Stimulated activated CD4-positive, alpha-beta T cell treated with anti-CD3 and anti-CD28 coated beads, Interleukin-4, amount 100 ng/mL, for 4 hours (primary cell): ENCODE data around the gene SORL1-AS1.

Experiments used
- DNase-seq, 2 experiments: peaks; one replicate each; pipeline ENCODE4 v3.0.0-alpha.2; 2020

Gene SORL1-AS1

DNA sequence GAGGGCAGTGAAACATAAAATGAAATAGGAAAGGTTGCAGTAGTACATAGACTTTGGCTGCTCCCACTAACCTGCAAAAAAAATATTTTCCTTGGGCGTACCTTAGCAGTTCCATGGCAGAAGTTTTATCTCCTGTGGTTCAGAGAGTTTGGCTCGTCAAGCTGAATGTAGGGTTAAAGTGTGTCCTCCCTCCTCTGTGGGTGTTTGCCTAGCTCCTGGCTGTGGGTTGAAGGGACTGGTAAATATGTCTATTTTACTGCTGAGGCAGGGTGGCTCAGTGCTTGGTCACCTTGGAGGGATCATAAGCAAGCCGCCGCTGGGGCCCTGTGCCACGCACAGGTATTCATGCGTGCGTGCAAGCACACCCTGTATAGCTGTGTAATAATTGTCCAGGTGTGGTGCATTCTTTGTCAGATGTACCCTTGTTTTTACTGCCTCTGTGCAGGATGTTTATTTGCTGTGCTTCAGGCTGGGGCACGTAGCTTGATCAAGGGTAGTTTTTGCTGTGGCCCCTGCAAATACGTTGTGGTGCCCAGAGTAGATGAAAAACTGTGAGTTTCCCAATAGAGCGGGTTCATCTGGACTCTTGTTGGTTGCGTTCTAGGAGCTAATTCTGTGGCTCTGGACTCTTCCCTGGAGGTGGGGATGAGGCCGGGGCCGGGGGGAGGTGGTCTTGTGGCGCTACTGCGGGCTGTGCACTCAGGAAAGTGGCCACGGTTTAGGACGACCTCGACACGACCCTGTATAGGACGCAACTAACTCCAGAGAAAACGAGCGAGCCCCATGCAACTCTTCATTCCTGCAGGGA is 1.4 kb downstream of the SORL1-AS1 start:
- no peak for DNase-seq

GRCh38 chr11:121450401-121450800 is 2.4 kb downstream of the SORL1-AS1 start:
- DNase-seq = no peak

GRCh38 chr11:121449626-121450025 is 3.1 kb downstream of the SORL1-AS1 start:
- no peak for DNase-seq

- DNase-seq = no peak
Measured at GRCh38 chr11:121449123-121449522, 3.6 kb downstream of the SORL1-AS1 start.

GRCh38 chr11:121448431-121448941 is 4.3 kb downstream of the SORL1-AS1 start:
- no peak for DNase-seq

DNA sequence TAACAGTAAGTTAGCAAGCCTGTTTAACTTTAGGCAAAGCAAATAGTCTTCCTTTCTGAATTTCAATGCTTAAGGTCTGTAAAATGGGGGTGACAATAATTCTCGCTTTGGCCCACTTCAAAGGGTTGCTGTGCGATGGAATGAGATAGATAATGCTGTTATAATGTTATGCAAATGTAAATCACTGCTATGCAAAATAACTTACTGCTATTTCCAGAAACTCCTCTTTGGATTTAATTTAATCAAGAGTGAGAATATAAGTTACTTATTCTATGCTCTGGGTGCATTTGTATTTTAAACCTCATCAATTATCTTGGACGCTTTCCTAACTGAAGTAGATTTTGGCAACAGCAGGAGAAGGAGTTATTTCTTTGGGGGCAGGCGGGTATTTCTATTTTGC is 4.8 kb downstream of the SORL1-AS1 start:
- no peak for DNase-seq

- no peak for DNase-seq
Measured at GRCh38 chr11:121446752-121447156, 6.0 kb downstream of the SORL1-AS1 start.

DNA sequence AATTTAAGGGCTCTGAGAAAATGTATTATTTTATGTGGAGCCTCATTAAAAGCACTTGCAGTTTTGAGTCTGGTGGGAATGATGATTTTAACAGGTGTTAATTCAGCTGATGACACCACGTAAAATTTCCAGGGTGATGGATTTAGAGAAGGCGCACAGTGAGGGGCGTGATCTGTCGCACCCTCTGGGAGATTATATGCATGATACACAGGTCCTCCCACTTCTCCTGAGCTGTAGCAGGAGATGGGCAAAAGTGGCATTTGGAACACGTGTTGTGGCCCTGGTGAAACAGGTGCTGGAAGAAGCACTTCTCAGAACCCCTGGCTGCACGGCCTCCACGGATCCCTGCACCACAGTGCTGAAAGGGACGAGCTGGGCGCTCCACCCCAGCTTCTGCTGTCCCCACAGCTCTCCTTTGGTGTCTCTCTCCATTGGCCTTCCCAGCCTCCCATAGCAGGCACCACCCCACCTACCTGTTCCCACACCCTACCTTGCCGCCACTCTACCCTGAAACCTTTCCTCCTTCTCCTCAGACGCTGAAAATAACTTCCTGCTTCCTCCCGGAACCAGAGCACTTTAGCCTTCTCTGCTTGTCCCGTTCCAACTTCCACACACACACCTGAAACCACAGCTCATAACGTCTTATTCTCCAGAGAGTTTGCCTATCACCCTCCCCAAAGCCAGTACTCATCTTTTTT is 7.5 kb downstream of the SORL1-AS1 start:
- DNase-seq = no peak

GRCh38 chr11:121444526-121444925 is 8.2 kb downstream of the SORL1-AS1 start:
- DNase-seq = no peak

DNA sequence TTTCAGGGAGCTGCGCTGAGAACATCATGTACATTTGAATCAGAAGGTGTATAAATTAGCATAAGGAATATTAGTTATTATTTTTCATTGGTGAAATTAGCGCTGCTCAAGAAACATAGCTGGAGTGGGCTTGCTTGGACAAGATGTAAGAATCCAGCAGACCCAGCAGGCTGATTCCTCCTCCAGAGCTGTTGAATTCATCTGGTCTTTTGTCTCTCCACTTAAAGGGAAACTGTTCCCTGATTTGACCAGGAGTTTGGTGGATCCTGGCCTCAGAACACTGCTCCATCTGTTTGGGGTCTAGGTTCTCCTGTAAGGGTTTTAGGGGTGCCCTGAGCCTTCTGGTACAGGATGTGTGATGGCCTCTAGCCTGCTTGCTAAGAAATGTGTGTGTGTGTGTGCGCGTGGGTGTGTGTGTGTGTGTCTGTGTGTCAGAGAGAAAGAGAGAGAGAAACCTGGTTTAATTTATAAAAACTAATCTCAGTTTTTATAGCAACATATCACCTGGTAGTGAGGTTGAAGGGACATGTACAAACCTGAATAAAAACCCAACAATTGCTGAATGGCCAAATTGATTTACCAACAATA is 9.0 kb downstream of the SORL1-AS1 start:
- DNase-seq = peak in 1 of 2 experiments; percentile 36

- no peak for DNase-seq
Measured at GRCh38 chr11:121441521-121441920, 11.2 kb downstream of the SORL1-AS1 start.

DNA sequence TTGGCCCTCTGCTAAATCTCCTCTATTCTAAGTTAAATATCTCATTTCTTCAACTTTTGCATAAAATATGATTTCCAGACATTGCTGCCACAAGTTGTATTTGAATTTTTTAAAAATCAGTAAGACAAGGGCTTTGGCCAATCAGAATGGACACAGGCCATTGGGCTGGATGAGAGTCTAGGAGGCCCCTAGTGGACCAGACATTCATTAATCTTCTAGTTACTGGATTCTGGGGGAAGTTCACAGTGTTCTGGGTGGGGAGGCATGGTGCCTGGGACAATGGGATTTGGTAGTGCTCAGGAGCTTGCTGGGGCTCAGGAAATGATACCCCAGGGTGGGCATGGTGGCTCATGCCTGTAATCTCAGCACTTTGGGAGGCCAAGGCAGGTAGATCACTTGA is 13.0 kb downstream of the SORL1-AS1 start:
- DNase-seq = no peak

DNA sequence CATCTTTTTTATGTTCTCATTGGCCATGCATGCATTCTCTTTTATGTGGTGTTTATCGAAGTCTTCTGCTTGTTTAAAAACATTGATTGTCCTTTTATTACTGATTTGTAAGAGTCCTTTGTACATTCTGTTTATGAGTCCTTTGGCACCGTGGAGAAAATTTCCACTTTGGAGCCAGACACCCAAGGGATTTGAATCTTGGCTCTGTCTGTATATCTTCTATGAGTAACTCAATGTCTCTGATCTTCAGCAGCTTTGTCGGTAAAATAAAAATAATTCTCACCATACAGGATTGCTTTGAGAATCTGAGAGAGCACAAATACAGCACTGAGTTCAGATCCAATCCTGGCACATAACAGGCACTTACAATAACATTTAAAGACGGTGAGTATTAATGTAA is 13.4 kb downstream of the SORL1-AS1 start:
- no peak for DNase-seq

GRCh38 chr11:121437686-121438078 is 15.1 kb downstream of the SORL1-AS1 start:
- DNase-seq = no peak

GRCh38 chr11:121437018-121437685 is 15.6 kb downstream of the SORL1-AS1 start:
- DNase-seq = no peak

- no peak for DNase-seq
Measured at GRCh38 chr11:121435551-121436511, 16.9 kb downstream of the SORL1-AS1 start.

GRCh38 chr11:121435132-121435531 is 17.6 kb downstream of the SORL1-AS1 start:
- no peak for DNase-seq

DNA sequence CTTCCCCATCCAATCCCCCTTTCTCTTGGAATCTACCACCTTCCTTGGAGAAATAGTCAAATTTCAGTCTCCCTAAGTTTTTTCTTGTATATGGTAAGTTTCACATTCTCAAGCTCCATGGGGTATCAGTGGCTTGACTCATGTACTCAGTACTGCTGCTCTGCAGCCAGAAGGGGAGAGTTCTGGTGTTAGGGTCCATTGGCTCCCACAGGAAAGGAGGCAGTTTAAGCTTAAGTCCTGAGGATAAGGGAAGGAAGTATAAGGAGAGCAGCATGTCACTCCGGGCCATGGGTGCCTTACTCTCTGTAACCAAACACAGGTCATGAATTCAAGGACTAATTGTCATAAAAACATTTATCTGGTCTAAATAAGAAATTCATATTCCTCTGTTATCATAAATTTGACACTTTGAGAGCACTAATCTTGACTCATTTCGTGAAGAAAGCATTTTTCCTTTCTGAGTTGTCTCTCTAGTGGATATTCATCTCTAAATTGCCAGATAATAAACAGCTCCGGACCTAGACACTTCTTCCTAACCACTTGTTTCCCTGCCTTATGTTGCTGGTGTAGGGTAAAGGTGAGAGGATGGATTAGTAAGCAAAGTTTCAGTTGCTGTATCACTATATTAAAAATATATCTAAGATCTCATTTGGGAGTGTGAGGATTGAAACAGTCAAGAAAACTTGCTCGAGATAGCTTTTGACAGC is 20.8 kb downstream of the SORL1-AS1 start:
- DNase-seq = no peak

DNA sequence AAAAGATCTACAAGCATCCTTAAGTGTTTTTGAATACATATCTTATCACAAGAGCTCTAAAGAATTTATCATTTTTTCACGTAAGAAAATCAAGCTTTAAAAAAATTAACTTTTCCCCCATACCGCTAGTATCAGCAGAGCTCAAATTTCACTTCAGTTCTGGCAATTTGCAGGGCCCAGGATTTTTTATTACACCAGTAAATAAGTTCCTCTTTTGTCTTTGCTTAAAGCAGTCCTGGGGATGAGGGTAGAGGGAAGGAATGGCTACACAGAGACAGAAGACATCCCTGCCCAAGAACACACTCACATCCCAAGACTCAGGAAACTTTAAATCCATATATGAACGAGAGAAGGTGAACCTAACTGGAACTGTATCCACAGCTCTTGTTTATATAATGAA is 23.2 kb downstream of the SORL1-AS1 start:
- DNase-seq = no peak

DNA sequence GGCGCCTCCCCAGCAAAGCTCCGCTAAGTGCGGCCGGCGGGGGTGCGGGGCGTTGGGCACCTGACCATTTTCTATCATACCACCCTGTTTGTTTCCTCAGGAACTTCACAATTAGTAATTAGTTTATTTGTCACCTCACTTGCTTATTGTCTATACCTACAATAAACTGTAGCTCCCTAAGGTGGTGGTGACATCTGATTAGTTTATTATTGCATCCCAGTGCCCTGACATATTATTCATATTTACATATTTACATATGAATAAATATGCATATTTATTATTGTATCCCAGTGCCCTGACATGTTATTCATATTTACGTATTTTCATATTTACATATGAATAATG is 25.4 kb downstream of the SORL1-AS1 start:
- no peak for DNase-seq
